Endothelial cell (in vitro differentiated cells): Measurements from ENCODE around the gene TNFRSF8. TPM values are rescaled to one million over a fixed set of nuclear protein-coding genes. Genes with fewer than 3 reads are reported as not detected.
A peak's percentile ranks its signal among the peaks of the same experiment; 100 is the strongest.

Experiments
- DNase-seq: peaks from one replicate; pipeline ENCODE4 v3.0.0; 2021; ENCODE audit warnings: low spot score
- H3K27ac Mint-ChIP-seq: one replicate; pipeline ENCODE4 v1.8.0; 2021; ENCODE audit warnings: mixed read lengths, inconsistent platforms; ENCODE audit not compliant: unreplicated experiment
- H3K27me3 Mint-ChIP-seq: one replicate; pipeline ENCODE4 v1.8.0; 2021; ENCODE audit warnings: mild to moderate bottlenecking, moderate library complexity, mixed read lengths, inconsistent platforms; ENCODE audit not compliant: unreplicated experiment
- H3K36me3 Mint-ChIP-seq: one replicate; pipeline ENCODE4 v1.8.0; 2021; ENCODE audit warnings: mild to moderate bottlenecking, low read depth, mixed read lengths, inconsistent platforms; ENCODE audit not compliant: unreplicated experiment
- H3K4me1 Mint-ChIP-seq: one replicate; pipeline ENCODE4 v1.8.0; 2021; ENCODE audit warnings: mild to moderate bottlenecking, mixed read lengths, inconsistent platforms; ENCODE audit not compliant: unreplicated experiment
- H3K4me3 Mint-ChIP-seq: one replicate; pipeline ENCODE4 v1.8.0; 2021; ENCODE audit warnings: mild to moderate bottlenecking, mixed read lengths, inconsistent platforms; ENCODE audit not compliant: unreplicated experiment
- H3K9me3 Mint-ChIP-seq: one replicate; pipeline ENCODE4 v1.8.0; 2021; ENCODE audit warnings: mixed read lengths, inconsistent platforms; ENCODE audit not compliant: unreplicated experiment
- CTCF ChIP-seq: fragments of 200-600 bp; sonication (generic); IDR thresholded peaks from one replicate; pipeline ENCODE4 v1.5.0; 2021; ENCODE audit warnings: antibody characterized with exemption; ENCODE audit not compliant: unreplicated experiment
- microRNA-seq: library from miRNA; unstranded; fragments of <30 nt; microRNA quantifications from one replicate; pipeline ENCODE4, GENCODE V29; 2020; ENCODE audit not compliant: unreplicated experiment
- total RNA-seq: library from RNA; stranded (reverse); fragmentation: NEBNext Ultra II Directional; extraction: Animal tissue kit (Norgen Biotek cat#: 25700); gene quantifications from one replicate; pipeline ENCODE4 v1.2.1, GENCODE V29; 2021; ENCODE audit not compliant: unreplicated experiment

TNFRSF8 gene
- total RNA-seq, 1 donor from 2014 or later, result 1.9 TPM

DNA sequence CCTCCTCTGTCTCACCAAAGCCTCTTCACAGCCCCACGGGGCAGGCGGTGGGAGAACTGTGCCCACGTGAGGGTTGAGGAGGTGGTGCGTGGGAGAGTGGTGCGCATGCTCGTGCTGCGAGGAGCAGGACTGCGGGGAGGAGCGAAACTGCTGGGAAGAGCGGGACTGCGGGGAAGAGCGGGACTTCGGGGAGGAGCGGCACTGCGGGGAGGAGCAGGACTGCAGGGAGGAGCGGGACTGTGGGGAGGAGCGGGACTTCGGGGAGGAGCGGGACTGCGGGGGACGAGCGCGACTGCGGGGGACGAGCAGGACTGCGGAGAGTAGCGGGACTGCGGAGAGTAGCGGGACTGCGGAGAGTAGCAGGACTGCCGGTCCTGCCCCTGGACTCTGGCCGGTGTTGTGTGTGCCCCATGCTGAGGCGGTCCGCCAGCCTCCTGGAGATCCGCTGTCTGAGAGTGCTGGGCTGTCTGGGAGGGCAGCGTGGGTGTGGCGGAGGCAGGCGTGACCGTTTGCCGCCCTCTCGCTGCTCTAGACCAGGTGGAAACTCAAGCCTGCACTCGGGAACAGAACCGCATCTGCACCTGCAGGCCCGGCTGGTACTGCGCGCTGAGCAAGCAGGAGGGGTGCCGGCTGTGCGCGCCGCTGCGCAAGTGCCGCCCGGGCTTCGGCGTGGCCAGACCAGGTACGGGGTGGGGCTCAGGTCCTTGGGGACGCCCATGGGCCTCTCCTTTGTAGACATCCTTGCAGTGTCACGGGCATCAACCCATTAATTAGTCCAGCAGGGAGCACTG is 128.3 kb downstream of the TNFRSF8 start:
- DNase-seq, result no peak
- H3K36me3 Mint-ChIP-seq, result peaks cover 54% of the 10 kb centered on the region
- H3K9me3 Mint-ChIP-seq, result no peaks in the 10 kb centered on the region
- TF ChIP-seq CTCF, result no peak
- H3K27me3 Mint-ChIP-seq, result peaks cover 26% of the 10 kb centered on the region
- peaks cover 36% of the 10 kb centered on the region for H3K4me1 Mint-ChIP-seq
- H3K4me3 Mint-ChIP-seq, result no peak overlapping the region
- peak overlapping the region; percentile 42 for H3K27ac Mint-ChIP-seq

Small RNA genes within 50 kb of the gene (microRNA-seq; reads per million reads assigned to microRNA genes)
- gene MIR4632, result 1.9 reads per million, percentile 28 among the genes with 10 or more reads in this experiment
- gene MIR6729, result 5.0 reads per million, percentile 49 among the genes with 10 or more reads in this experiment
- gene MIR7846, result 0.49 reads per million

Other genes with a start within 250 kb of the TNFRSF8 start
- gene NPPA, start 215.5 kb upstream of the TNFRSF8 start, total RNA-seq, result not detected
- gene NPPB, start 204.4 kb upstream of the TNFRSF8 start, total RNA-seq, result not detected
- 38.0 TPM for gene KIAA2013, start 136.9 kb upstream of the TNFRSF8 start, total RNA-seq
- gene PLOD1, start 128.6 kb upstream of the TNFRSF8 start, total RNA-seq, result 173 TPM
- 59.4 TPM for gene MFN2, start 82.9 kb upstream of the TNFRSF8 start, total RNA-seq
- 49.9 TPM for gene MIIP, start 43.8 kb upstream of the TNFRSF8 start, total RNA-seq
- 142 TPM for gene TNFRSF1B, start 103.7 kb downstream of the TNFRSF8 start, total RNA-seq
- 37.8 TPM for gene VPS13D, start 166.7 kb downstream of the TNFRSF8 start, total RNA-seq